Measurements from ENCODE around the gene CPXM2.

The CPXM2 gene

GRCh38 chr10:123800289-123800688 lies 91.3 kb downstream of the CPXM2 start:
- no peak for DNase-seq (ENCODE audit: low spot score)

DNA sequence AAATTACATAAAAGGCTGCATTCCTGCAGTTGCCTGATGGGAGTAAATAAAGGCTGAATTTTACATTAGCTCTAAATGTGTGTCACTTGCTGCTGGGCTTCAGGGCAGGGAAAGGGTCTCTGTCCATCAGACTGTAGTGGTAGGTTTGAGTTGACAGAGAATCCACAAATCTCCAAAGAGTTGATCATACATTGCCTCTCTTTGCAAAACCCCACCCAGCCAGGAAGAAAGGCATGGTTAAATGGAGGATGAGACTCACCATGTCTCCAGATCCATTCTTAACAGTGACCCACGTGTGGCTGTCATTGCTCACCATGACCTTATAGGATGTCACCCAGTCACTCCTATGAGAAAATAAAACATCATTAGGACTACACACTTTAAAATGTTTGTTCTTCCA lies 92.8 kb downstream of the CPXM2 start:
- DNase-seq (ENCODE audit: low spot score) = no peak
- no peak for FAIRE-seq

More at GRCh38 chr10:123800289-123800688, 91.3 kb downstream of the CPXM2 start:
- FAIRE-seq = no peak

GRCh38 chr10:123797813-123798212 lies 93.8 kb downstream of the CPXM2 start:
- no peak for FAIRE-seq

GRCh38 chr10:123796736-123797135 lies 94.9 kb downstream of the CPXM2 start:
- no peak for FAIRE-seq
- no peak for DNase-seq (ENCODE audit: low spot score)

More at GRCh38 chr10:123797813-123798212, 93.8 kb downstream of the CPXM2 start:
- DNase-seq (ENCODE audit: low spot score) = no peak

DNA sequence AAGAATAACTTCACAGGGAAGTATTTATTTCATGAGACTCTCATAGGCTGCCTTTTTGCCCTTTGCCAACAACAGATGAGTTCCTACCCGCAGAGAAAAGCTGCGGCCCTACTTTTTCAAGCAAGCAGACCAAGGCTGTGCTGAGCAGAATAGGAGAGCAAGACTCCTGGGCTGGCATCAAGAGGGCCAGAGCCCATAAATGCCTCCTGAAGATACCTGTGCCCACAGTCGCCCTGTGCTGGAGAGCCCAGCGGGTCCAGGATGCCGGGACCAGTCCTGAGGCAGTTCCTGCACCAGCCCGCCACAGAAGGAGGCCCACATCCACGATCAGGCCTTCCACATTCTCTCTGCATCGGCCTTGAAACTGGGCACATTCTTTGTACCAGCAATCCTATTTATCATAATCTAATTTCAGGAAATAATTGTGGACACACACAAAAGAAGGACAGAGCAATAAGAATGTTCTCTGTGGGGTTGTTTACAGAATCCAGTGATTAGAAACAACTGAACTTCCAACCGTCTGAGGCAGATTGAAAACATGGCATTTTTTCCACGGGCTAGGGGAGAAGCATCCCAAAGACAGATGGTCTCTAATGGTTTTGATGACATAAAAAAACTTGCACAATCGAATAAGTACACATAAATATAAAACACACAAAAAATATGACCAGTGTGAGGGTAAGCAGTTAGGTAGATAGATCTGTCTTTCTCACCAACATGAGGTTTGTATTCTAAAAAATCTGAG lies 95.6 kb downstream of the CPXM2 start:
- no peak for DNase-seq (ENCODE audit: low spot score)
- FAIRE-seq = no peak

GRCh38 chr10:123795196-123795780 lies 96.3 kb downstream of the CPXM2 start:
- DNase-seq (ENCODE audit: low spot score) (no peak), FAIRE-seq (no peak)

DNA sequence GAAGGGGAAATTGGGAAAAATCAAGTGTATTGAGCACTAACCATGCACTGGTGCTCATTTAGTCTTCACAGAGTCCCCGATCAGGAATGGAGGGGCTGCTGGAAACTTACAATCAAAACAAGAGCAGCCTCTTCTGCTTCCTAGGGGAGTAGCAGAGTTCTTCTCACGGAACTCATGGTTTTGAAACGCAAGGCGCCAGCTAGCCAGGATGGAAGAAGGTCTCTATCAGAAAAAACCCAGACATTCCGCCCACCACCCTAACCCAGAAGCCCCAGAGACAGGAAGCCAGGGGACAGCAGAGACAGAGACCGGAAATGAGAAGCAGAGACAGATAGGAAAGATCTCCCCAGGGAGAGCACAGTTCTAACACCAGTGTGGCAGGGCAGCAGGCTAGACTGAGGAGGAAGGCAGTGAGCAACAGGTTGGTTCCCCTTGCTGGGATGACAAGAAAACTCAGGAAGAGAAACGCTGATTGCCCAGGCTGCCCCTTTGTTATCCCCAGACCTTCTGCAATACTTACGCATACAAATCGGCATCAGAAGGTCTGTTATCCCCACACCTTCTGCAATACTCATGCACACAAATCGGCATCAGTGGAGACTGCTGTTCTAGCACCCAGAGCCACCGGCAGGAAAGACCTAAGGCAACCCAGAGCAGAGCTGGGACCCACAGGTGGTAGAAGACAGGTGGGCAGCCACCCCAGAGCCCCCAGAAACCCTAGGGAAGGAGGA lies 99.2 kb downstream of the CPXM2 start:
- no peak for DNase-seq (ENCODE audit: low spot score)

DNA sequence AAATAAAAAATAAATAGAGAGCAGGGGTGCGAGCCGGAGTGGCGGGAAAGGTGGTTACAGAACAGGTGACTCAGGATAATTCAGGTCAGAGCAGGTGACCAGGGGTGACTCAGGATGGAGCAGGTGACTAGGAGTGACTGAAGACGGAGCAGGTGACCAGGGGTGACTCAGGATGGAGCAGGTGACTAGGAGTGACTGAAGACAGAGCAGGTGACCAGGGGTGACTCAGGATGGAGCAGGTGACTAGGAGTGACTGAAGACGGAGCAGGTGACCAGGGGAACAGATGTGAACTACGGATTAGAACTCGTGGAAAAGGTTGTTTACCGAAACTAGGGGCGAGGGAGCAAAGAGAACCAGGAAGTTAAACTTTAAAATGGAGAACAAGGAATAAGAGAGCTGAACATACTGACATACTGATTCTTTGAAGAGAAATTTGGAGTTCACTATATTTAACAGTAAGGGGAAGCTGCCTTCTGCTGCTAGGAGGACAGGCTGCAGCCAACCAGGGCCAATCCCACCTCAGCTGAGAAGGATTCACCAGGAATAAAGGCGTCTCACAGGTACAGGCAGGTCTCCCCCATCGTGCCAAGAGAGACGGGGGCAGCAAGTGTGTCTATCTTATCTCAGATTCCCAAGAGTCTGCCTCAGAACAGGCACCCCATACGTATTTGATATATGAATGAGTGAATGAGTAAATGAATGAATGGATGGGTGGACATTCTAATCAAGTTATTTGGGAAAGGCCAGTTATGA lies 101.3 kb downstream of the CPXM2 start:
- FAIRE-seq = no peak
- DNase-seq (ENCODE audit: low spot score) = no peak

More for the DNA sequence above, 99.2 kb downstream of the CPXM2 start:
- no peak for FAIRE-seq

DNA sequence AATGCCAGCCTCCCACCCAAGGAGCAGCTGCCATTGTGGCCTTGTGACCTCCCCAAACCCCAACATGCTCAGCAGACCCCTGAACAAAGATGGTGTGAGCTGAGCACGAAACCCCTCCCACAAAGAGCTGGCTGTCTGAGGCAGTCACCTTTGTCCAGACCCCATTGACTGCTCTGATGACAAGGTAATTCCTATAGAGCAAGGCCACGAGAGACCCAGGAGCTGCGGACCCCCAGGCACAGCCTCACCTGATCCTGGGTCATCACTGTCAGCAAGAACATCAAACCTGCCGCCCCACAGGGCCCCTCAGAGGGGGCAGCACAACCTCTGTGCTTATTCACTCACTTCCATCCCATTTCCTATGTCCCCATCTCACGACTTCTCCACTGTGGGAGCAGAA lies 102.6 kb downstream of the CPXM2 start:
- FAIRE-seq = no peak
- no peak for DNase-seq (ENCODE audit: low spot score)

DNA sequence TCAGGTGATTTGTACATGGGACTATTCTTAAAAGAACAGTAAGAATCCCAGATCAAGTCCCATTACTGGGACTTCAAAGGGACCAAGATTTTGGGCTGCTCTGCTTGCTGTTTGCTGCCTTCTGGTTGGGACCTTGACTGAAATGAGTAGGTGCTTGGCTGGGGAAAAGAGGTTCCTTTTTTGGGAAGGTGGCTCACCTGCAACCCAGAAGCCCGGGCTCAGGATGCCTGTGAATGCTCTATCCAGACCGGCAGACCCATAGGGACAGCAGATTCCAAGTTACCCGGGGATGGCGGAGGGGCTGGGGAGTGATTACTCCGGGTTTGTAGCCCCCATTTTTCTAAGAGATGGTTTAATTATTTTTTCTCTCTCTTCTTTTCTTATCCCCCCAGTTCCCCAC lies 104.0 kb downstream of the CPXM2 start:
- FAIRE-seq = no peak
- no peak for DNase-seq (ENCODE audit: low spot score)

- FAIRE-seq (no peak), DNase-seq (ENCODE audit: low spot score) (no peak)
These were observed 104.7 kb downstream of the CPXM2 start for GRCh38 chr10:123786896-123787295.

- FAIRE-seq = no peak
These were observed 105.3 kb downstream of the CPXM2 start for GRCh38 chr10:123786306-123786705.

GRCh38 chr10:123784646-123785045 lies 107.0 kb downstream of the CPXM2 start:
- FAIRE-seq (no peak), DNase-seq (ENCODE audit: low spot score) (no peak)

More at GRCh38 chr10:123786306-123786705, 105.3 kb downstream of the CPXM2 start:
- DNase-seq (ENCODE audit: low spot score) = no peak

DNA sequence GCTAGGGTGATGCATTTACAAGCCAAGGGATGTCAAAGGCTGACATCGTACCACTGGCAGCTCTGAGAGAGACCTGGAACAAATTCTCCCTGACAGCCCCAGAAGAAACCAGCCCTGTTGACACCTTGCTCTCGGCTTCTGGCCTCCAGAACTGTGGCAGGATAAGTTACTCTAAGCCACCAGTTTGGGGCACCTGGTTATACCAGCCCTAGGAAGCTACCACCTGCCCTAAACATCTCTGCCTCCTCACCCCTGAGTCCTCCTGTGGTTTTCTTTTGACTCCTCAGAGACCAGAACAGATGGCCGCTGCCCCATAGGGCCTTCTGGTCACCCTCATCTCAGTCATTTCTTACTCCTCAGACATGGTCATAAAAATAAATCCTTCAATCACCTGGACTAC lies 107.4 kb downstream of the CPXM2 start:
- DNase-seq (ENCODE audit: low spot score) (no peak), FAIRE-seq (no peak)

DNA sequence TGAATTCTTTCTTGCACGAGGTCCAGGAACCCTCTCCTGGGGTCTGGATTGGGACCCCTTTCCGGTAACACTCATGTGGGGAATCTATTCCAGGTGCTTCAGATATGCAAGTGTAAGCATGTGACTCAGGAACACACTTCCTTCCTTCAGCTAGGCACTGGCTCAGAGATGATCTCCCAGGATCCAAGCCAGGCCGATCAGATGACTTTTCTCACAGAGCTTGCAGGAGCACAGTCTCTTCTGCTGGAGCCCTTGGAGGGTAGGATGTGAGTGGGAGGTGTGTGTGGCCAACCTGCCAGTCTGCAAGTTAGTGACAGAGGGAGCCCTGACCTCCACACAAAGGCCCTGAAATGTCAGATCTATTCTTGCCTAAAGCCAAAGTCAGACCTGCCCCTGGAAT lies 108.3 kb downstream of the CPXM2 start:
- FAIRE-seq (no peak), DNase-seq (ENCODE audit: low spot score) (no peak)

DNA sequence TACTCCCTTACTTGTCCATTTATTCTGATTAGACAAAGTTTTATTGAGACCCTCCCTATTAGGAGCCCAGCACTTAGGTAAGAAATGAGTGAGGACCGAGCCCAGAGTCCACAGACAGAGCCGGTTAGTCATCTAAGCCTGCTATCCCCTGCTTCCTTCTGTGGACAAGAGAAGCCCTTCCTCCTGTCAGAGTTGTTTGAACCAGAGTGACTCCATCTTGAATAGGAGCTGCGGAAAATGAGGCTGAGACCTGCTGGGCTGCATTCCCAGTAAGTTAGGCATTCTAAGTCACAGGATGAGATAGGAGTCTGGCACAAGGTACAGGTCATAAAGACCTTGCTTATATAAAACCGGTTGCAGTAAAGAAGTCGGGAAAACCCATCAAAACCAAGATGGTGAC lies 109.1 kb downstream of the CPXM2 start:
- no peak for FAIRE-seq

GRCh38 chr10:123781956-123782500 lies 109.6 kb downstream of the CPXM2 start:
- DNase-seq (ENCODE audit: low spot score) (no peak), FAIRE-seq (no peak)

More for the DNA sequence above, 109.1 kb downstream of the CPXM2 start:
- no peak for DNase-seq (ENCODE audit: low spot score)

DNA sequence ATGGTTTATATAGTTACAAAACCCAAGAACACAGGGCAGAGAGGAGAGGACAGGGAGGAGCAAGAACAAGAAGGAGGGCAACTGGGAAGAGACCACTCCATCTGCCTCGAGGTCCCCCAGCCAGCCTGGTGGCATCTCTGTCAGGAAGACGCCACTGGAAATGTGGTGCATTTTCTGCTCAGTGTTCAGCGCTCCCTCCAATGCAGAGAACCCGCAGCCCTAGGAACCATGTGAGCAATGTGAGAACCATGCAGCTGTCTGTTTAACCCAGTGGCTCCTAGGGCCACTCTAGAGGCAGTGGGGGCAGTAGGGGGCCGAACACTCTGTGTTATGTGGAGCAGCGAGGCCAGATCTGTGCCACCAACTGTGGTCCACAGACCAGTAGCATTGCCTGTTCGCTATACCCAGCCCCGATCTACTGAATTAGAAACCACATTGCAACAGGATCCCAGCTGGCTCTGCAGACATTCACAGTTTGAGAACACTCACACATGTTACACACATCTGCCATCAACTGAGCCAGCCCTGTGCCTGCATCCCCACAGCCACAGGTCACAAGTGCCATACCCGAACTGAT lies 110.2 kb downstream of the CPXM2 start:
- FAIRE-seq = no peak
- no peak for DNase-seq (ENCODE audit: low spot score)

DNA sequence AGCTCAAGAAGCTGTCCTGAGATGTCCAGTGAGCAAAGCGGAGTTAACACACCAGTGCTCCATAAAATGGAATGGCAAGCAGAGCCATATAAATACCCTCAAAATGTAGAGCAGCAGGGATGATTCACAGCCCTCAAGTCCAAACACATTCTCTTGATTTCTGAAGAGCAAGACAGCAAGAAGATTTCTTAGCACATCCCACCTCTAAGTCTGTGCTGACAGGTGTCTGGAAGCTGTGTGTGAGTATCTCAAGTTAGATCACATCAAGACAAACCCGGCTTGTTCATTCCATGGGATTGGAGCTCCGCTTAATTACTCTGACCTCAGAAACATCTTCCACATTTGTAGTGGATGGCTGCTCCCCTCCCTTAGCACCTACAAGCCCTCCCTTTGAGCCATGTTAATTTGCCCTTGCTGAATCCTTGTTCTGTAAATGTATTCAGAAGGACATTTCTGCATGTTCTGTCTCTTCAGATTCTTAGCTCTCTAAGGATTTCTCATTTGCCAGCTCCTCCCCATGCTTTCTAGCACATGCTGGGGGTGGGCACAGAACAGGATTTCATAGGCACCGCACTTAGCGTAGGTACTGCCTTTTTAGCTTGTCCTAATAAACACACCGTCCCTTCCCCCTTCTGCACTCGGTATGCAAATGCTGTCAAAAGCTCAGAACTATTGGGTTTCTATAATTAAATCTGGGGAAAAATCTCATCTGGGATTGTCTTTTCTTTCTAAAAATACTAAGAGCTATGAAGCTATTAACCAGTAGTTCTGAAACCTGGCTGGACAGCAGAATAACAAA lies 112.7 kb downstream of the CPXM2 start:
- FAIRE-seq = no peak

GRCh38 chr10:123777881-123778280 lies 113.7 kb downstream of the CPXM2 start:
- FAIRE-seq = no peak

More for the DNA sequence above, 112.7 kb downstream of the CPXM2 start:
- DNase-seq (ENCODE audit: low spot score) = no peak

More at GRCh38 chr10:123777881-123778280, 113.7 kb downstream of the CPXM2 start:
- no peak for DNase-seq (ENCODE audit: low spot score)
